ENCODE measurements around the gene ORM1. TPM values are rescaled to one million over a fixed set of nuclear protein-coding genes. Genes with fewer than 3 reads are reported as not detected.

The ORM1 gene
- total and polyA plus RNA-seq, 10 donors: 0.95 to 13.6 (median 2.7) TPM

GRCh38 chr9:114342755-114343440 is 20.0 kb downstream of the ORM1 start:
- intact Hi-C loops (cut with DNase I; ENCODE audit: low total_unique reads): loop anchor here (10.0 kb wide), 1 partner anchor 52 kb away; no protein-coding TSS in a partner anchor
- Histone ChIP-seq H3K4me1 (peaks cover 0 to 60% (median 16%) of the 10 kb centered on the region in 6 donors), H3K27me3 (replicated peaks in 1 of 7) (no peaks in the 10 kb centered on the region), H3K27ac (peak overlapping the region in 3 of 8 donors; percentile 64 to 76 (median 74)), H3K9me3 (no peaks in the 10 kb centered on the region), H3K36me3 (peaks cover 12 to 100% (median 100%) of the 10 kb centered on the region in 6 donors), H3K4me3 (no peak overlapping the region)
- TF ChIP-seq POLR2AphosphoS5 (IDR thresholded peaks at IDR 0.05): no peak
- no peak for TF ChIP-seq CTCF (IDR thresholded peaks at IDR 0.05 in 8 of 11, conservative IDR thresholded peaks at IDR 0.05 in 3 of 11)
- no peak for TF ChIP-seq POLR2A (IDR thresholded peaks at IDR 0.05)
- 90 to 92% (median 92%) methylated on average over 5 of the region's 5 CpGs for WGBS, 5 donors
- DNase-seq: no peak

DNA sequence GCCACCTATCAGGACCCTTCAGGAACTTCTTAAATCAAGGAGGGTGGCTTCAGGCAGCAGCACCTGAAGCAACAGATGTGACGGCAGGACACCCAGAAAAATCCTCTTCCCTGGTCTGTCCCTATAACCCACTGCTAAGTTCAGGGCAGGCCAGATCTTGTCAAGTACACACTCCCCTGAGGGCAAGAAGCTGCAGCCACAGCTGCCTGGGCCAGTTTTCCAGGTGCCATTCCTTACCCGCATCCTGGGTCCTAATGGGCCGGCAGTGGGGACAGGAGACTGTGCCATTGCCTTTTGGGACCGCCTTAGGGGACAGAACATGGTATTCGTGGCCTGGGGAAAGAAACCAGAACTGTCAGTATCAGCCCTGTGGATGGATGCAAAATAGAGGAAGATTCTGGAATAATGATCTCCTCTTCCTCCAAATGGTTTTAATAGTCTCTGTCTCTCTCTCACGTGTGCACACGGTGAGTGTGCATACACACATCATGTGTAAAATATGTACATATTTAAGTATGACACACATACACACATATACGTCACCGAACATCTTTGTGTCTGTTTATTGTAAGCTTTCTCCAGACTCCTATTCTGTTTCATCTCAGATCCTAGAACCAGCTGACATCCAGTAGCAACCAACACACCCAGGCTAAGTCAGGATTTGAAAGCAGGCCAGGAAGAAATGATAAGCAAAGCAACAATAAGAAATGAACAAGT is 20.7 kb downstream of the ORM1 start:
- H3K9me3 ChIP-seq: no peaks in the 10 kb centered on the region
- peaks cover 10 to 100% (median 100%) of the 10 kb centered on the region in 6 donors for H3K36me3 ChIP-seq
- peaks cover 0 to 64% (median 20%) of the 10 kb centered on the region in 6 donors for H3K4me1 ChIP-seq
- peak overlapping the region in 3 of 8 donors; percentile 26 to 76 (median 64) for H3K27ac ChIP-seq
- no peaks in the 10 kb centered on the region for H3K27me3 ChIP-seq (replicated peaks in 1 of 7)
- TF ChIP-seq CTCF (IDR thresholded peaks at IDR 0.05 in 8 of 11, conservative IDR thresholded peaks at IDR 0.05 in 3 of 11) (no peak), POLR2AphosphoS5 (IDR thresholded peaks at IDR 0.05) (peak in 1 of 3 donors; percentile 31), POLR2A (IDR thresholded peaks at IDR 0.05) (no peak)
- no peak overlapping the region for H3K4me3 ChIP-seq
- intact Hi-C loops (cut with DNase I; ENCODE audit: low total_unique reads): loop anchor here (10.0 kb wide), 1 partner anchor 51 kb away; no protein-coding TSS in a partner anchor
- peak; percentile 47 for DNase-seq
- 90 to 92% (median 91%) methylated on average over 8 to 9 of the region's 9 CpGs for WGBS, 5 donors

- no peak for TF ChIP-seq CTCF (IDR thresholded peaks at IDR 0.05 in 8 of 11, conservative IDR thresholded peaks at IDR 0.05 in 3 of 11)
- peak in 2 of 3 donors; percentile 37 to 43 for TF ChIP-seq POLR2AphosphoS5 (IDR thresholded peaks at IDR 0.05)
- TF ChIP-seq POLR2A (IDR thresholded peaks at IDR 0.05): no peak
- peaks cover 10 to 100% (median 100%) of the 10 kb centered on the region in 6 donors for H3K36me3 ChIP-seq
- WGBS, 5 donors: 94 to 98% (median 95%) methylated on average over 11 of the region's 11 CpGs
- no peaks in the 10 kb centered on the region for H3K9me3 ChIP-seq
- intact Hi-C loops (cut with DNase I; ENCODE audit: low total_unique reads): loop anchor here (10.0 kb wide), 1 partner anchor 51 kb away; no protein-coding TSS in a partner anchor
- DNase-seq: peak; percentile 49
- no peak overlapping the region for H3K4me3 ChIP-seq
- peak overlapping the region in 1 of 8 donors; percentile 76 for H3K27ac ChIP-seq
- peaks cover 1 to 64% (median 23%) of the 10 kb centered on the region in 6 donors for H3K4me1 ChIP-seq
- H3K27me3 ChIP-seq (replicated peaks in 1 of 7): no peaks in the 10 kb centered on the region
These were observed 21.3 kb downstream of the ORM1 start for GRCh38 chr9:114344188-114344566.

- H3K4me3 ChIP-seq: no peak overlapping the region
- H3K27ac ChIP-seq: peak overlapping the region in 1 of 8 donors; percentile 76
- no peaks in the 10 kb centered on the region for H3K27me3 ChIP-seq (replicated peaks in 1 of 7)
- DNase-seq: no peak
- no peaks in the 10 kb centered on the region for H3K9me3 ChIP-seq
- WGBS, 5 donors: 76 to 86% (median 78%) methylated on average over 3 of the region's 3 CpGs
- H3K4me1 ChIP-seq: peaks cover 7 to 64% (median 23%) of the 10 kb centered on the region in 6 donors
- no peak for TF ChIP-seq POLR2AphosphoS5 (IDR thresholded peaks at IDR 0.05)
- TF ChIP-seq POLR2A (IDR thresholded peaks at IDR 0.05): no peak
- TF ChIP-seq CTCF (IDR thresholded peaks at IDR 0.05 in 8 of 11, conservative IDR thresholded peaks at IDR 0.05 in 3 of 11): no peak
- peaks cover 10 to 100% (median 100%) of the 10 kb centered on the region in 6 donors for H3K36me3 ChIP-seq
- intact Hi-C loops (cut with DNase I; ENCODE audit: low total_unique reads): loop anchor here (10.0 kb wide), 1 partner anchor 50 kb away; no protein-coding TSS in a partner anchor
These were observed 21.8 kb downstream of the ORM1 start for GRCh38 chr9:114344692-114345091.
